ENCODE results near the gene POTEB3. TPM values are rescaled to one million over a fixed set of nuclear protein-coding genes. Genes with fewer than 3 reads are reported as not detected.
"Not testable (repeated sequence)": the region's sequence is repeated elsewhere in the genome, so short reads cannot be mapped to it uniquely, and the experiment has no call there.

The POTEB3 gene
- not detected for total RNA-seq

GRCh38 chr15:21440399-21440798, at the start of gene POTEB3:
Gene POTEB3, minus strand, starts transcription at chr15:21440499. Its CDS starts 488 bp downstream, at chr15:21440011.
- DNase-seq (ENCODE audit: low read depth in 2 of 3, low spot score in 2 of 3), result not testable (repeated sequence)

DNA sequence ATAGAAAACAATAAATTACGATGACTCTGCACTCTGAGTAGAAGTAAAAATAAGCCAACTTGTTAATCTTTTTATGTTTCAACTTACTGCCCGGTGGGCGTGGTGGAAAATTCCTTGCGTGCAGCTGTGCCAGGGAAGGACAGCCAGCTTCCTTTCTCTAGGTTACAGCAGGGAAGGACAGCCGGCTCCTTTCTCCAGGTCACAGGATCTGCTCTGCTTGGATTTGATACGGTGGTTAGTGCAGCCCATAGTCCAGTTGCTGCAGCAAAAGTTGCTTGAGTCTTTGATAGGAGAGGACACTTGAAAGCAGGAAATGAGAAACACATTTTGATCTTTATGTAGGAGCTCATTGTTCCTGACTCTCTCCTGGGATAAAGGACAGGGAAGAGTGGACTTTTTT, 13.4 kb upstream of the POTEB3 start:
- DNase-seq (ENCODE audit: low read depth in 2 of 3, low spot score in 2 of 3), result not testable (repeated sequence)

- not testable (repeated sequence) for DNase-seq (ENCODE audit: low read depth in 2 of 3, low spot score in 2 of 3)
Measured at GRCh38 chr15:21451920-21452563, 11.7 kb upstream of the POTEB3 start.

GRCh38 chr15:21451487-21451886, 11.2 kb upstream of the POTEB3 start:
- DNase-seq (ENCODE audit: low read depth in 2 of 3, low spot score in 2 of 3), result not testable (repeated sequence)

DNA sequence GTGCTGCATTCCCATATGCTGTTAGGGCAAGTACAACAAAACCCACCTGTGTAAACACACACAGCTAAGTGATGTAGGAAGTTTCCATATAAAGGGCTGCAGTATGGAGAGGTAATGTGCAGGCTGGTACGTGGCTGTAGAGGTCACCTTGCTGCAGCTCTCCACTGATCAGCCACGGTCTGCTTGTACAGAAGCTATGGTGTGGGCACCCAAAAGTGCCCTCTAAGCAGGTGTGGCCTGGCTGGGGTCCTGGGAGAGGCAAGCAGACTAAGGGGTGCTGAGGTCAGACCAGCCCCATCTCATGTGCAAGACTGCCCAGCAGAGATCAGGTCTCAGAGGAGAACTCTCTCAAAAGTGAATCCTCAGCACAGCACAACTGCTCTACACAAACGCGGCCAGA, 32.9 kb downstream of the POTEB3 start:
- DNase-seq (ENCODE audit: low read depth in 2 of 3, low spot score in 2 of 3), result not testable (repeated sequence)

DNA sequence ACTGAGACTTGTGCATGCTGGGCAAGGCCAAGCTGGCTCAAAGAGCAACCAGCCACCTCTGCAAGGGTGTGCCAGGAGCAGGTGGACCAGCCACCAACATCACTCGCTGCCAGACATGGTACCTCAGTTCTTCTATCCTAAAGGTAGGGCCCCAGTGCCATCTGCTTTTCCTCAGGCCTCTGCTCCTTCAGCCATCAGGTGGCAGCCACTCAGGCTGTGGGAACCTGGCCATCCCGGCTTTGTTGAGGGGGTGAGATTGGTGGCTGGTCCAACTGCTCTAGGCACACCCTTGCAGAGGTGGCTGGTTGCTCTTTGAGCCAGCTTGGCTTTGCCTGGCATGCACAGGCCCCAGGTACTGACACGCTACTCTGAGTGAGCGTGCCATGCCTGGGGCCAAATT, 38.8 kb downstream of the POTEB3 start:
- DNase-seq (ENCODE audit: low read depth in 2 of 3, low spot score in 2 of 3), result not testable (repeated sequence)

DNA sequence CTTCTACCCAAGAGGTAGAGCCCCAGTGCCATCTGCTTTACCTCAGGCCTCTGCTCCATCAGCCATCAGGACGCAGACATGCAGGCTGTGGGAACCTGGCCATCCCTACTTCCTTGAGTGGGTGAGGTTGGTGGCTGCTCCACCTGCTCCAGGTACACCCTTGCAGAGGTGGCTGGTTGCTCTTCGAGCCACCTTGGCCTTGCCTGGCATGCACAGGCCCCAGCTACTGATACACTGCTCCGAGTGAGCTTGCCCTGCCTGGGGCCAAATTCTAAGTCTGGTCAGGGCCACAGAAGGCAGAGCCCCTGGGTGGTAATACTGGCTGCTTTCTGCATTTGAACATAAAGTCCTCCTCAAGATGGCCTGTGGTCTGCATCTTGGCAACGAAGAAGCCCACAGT, 41.2 kb downstream of the POTEB3 start:
- DNase-seq (ENCODE audit: low read depth in 2 of 3, low spot score in 2 of 3), result not testable (repeated sequence)

DNA sequence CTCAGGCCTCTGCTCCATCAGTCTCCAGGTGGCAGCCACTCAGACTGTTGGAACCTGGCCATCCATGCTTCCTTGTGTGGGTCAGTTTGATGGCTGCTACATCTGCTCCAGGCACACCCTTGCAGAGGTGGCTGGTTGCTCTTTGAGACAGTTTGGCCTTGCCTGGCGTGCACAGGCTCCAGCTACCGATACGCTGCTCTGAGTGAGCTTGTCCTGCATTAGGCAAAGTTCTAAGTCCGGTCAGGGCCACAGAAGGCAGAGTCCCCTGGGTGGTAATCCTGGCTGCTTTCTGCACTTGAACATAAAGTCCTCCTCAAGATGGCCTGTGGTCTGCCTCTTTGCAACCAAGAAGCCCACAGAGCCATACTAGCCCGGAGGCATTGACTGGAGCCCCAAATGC, 41.8 kb downstream of the POTEB3 start:
- DNase-seq (ENCODE audit: low read depth in 2 of 3, low spot score in 2 of 3), result not testable (repeated sequence)

DNA sequence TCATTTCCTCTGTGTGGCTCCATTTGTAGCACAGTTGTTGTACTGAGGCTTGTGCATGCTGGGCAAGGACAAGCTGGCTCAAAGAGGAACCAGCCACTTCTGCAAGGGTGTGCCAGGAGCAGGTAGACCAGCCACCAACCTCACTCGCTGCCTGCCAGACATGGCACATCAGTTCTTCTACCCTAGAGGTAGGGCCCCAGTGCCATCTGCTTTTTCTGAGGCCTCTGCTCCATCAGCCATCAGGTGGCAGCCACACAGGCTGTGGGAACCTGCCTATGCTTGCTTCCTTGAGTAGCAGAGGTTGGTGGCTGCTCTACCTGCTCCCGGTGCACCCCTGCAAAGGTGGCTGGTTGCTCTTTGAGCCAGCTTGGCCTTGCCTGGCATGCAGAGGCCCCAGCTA, 42.6 kb downstream of the POTEB3 start:
- DNase-seq (ENCODE audit: low read depth in 2 of 3, low spot score in 2 of 3), result not testable (repeated sequence)

- DNase-seq (ENCODE audit: low read depth in 2 of 3, low spot score in 2 of 3), result not testable (repeated sequence)
Measured at GRCh38 chr15:21397186-21397585, 43.1 kb downstream of the POTEB3 start.

GRCh38 chr15:21385961-21386360, 54.3 kb downstream of the POTEB3 start:
- DNase-seq (ENCODE audit: low read depth in 2 of 3, low spot score in 2 of 3), result not testable (repeated sequence)

GRCh38 chr15:21383866-21384485, 56.3 kb downstream of the POTEB3 start:
- DNase-seq (ENCODE audit: low read depth in 2 of 3, low spot score in 2 of 3), result not testable (repeated sequence)

GRCh38 chr15:21373682-21374081, 66.6 kb downstream of the POTEB3 start:
- DNase-seq (ENCODE audit: low read depth in 2 of 3, low spot score in 2 of 3), result not testable (repeated sequence)

DNA sequence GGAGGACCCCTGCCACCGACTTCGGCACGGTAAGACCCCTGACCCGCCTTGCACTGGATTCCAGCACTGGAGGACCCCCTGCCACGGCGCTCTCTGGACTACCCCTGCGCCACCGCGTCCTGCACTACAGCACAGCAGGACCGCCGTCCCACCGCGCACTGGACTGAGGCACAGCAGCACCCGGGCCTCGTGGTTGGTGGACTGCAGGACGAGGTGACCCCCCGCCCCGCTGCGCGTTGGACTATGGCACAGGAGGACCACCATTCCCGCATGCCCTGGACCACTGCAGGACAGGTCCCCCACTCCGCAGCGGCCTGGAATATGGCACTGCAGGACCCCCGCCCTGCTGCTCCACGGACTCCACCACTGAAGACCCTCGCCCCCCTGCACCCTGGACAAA, 71.1 kb downstream of the POTEB3 start:
- DNase-seq (ENCODE audit: low read depth in 2 of 3, low spot score in 2 of 3), result not testable (repeated sequence)

GRCh38 chr15:21368625-21369024, 71.7 kb downstream of the POTEB3 start:
- DNase-seq (ENCODE audit: low read depth in 2 of 3, low spot score in 2 of 3), result not testable (repeated sequence)

Small RNA genes lying within 50 kb of the gene (small RNA-seq; reads per million reads assigned to genes)
- gene GRAMD4P6 (not detected), gene MIR3118-3 (not detected), gene RF00026 (not detected)

All from hematopoietic multipotent progenitor cell (in vitro differentiated cells).